PC-9 (cell line): ENCODE measurements around the gene ALDH18A1. TPM values are rescaled to one million over a fixed set of nuclear protein-coding genes. Genes with fewer than 3 reads are reported as not detected.

Source experiments
- BruUV-seq: library from RNA; stranded (reverse); fragments of 400-500 nt; replicated peaks from 2 replicates; lab custom pipeline; 2021; lab: Mats Ljungman, UMichigan
- CTCF ChIA-PET: fragments of 300-600 bp; sonication (Branson Sonifier 250); formaldehyde crosslinking; loops from one replicate; lab custom pipeline; 2022; ENCODE audit warnings: antibody characterized with exemption; lab: Charles Lee
- POLR2A ChIA-PET: fragments of 300-600 bp; sonication (Branson Sonifier 250); formaldehyde crosslinking; loops from one replicate; lab custom pipeline; 2022; ENCODE audit warnings: antibody characterized with exemption; ENCODE audit not compliant: unreplicated experiment; lab: Charles Lee
- DNase-seq, 2 experiments: peaks; one replicate each; pipeline versions ENCODE4 v3.0.0 to v3.0.0-alpha.2; 2015 to 2022; ENCODE audit warnings: mixed read lengths in 1 of 2
- H2AFZ ChIP-seq: fragments of 200-600 bp; sonication (generic); 2 replicates; pipeline ENCODE4 v1.8.1; 2017; ENCODE audit warnings: antibody characterized with exemption
- H3F3A ChIP-seq: fragments of 200-600 bp; sonication (generic); 2 replicates; pipeline ENCODE4 v1.8.1; 2017; ENCODE audit warnings: antibody characterized with exemption, mild to moderate bottlenecking, low read depth; ENCODE audit not compliant: insufficient read depth
- H3K27ac ChIP-seq: fragments of 200-600 bp; sonication (generic); 2 replicates; pipeline ENCODE4 v1.6.1; 2016; ENCODE audit warnings: mixed run types
- H3K27me3 ChIP-seq: fragments of 200-600 bp; sonication (generic); 2 replicates; pipeline ENCODE4 v1.6.1; 2016; ENCODE audit warnings: low read depth, mixed run types; ENCODE audit not compliant: insufficient read depth
- H3K36me3 ChIP-seq: fragments of 200-600 bp; sonication (generic); 2 replicates; pipeline ENCODE4 v1.6.1; 2016; ENCODE audit warnings: low read depth, mixed run types
- H3K4me1 ChIP-seq: fragments of 200-600 bp; sonication (generic); replicated peaks from 2 replicates; pipeline ENCODE4 v1.6.1; 2016; ENCODE audit warnings: mixed run types; ENCODE audit not compliant: insufficient read depth
- H3K4me2 ChIP-seq: fragments of 200-600 bp; sonication (generic); 2 replicates; pipeline ENCODE4 v1.6.1; 2017; ENCODE audit warnings: mixed run types
- H3K4me3 ChIP-seq: fragments of 200-600 bp; sonication (generic); 2 replicates; pipeline ENCODE4 v1.6.1; 2016; ENCODE audit warnings: mixed run types
- H3K79me2 ChIP-seq: fragments of 200-600 bp; sonication (generic); 2 replicates; pipeline ENCODE4 v1.6.1; 2017; ENCODE audit warnings: low read depth, mixed run types
- H3K9me2 ChIP-seq: fragments of 200-600 bp; sonication (generic); 2 replicates; pipeline ENCODE4 v1.8.1; 2017; ENCODE audit warnings: mild to moderate bottlenecking; ENCODE audit not compliant: insufficient read depth
- H3K9me3 ChIP-seq: fragments of 200-600 bp; sonication (generic); 2 replicates; pipeline ENCODE4 v1.8.1; 2016; ENCODE audit warnings: low read depth; ENCODE audit not compliant: insufficient read depth
- H4K20me1 ChIP-seq: fragments of 200-600 bp; sonication (generic); 2 replicates; pipeline ENCODE4 v1.8.1; 2017; ENCODE audit not compliant: insufficient read depth
- EZH2 ChIP-seq: fragments of 200-600 bp; sonication (generic); IDR thresholded peaks from 2 replicates; pipeline ENCODE4 v1.8.0; 2017; ENCODE audit warnings: antibody characterized with exemption, low read depth
- intact Hi-C: fragments of 100-400 bp; cut with micrococcal nuclease; formaldehyde crosslinking; loops from one replicate; pipeline ENCODE4 v1.10.0; 2022; ENCODE audit not compliant: unreplicated experiment
- total RNA-seq: library from RNA; stranded (reverse); gene quantifications from 2 replicates; pipeline ENCODE4 v1.2.3, GENCODE V29; 2021
- TF ChIP-seq, protein P1 (sequence below): fragments of 200-600 bp; sonication (generic); conservative IDR thresholded peaks from 2 replicates; pipeline ENCODE4 v1.6.1; 2017; ENCODE audit warnings: mixed run types, antibody characterized with exemption, mild to moderate bottlenecking, moderate library complexity

The ALDH18A1 gene
- total RNA-seq, 1 experiment from 2014 or later: 35.3 TPM

DNA sequence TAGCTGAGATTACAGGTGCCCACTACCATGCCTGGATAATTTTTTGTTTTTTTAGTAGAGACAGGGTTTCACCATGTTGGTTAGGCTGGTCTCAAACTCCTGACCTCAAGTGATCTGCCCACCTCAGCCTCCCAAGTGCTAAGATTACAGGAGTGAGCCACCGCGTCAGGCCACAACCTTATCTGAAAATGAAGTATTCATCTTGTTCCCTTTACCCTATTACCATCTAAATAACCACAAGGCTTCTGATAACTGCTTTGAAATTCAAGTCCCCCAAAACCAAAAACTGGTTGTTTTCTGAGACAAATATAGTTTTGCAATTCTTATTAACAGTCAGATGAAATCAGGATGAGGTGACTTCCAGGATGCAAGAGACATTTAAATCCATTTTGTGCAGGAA, 34.8 kb upstream of the ALDH18A1 start:
- Histone ChIP-seq H4K20me1 (no peaks in the 10 kb centered on the region), H2AFZ (no peak overlapping the region), H3K9me3 (no peaks in the 10 kb centered on the region), H3K27me3 (no peaks in the 10 kb centered on the region), H3K4me1 (peaks cover 5% of the 10 kb centered on the region; the same call in 1 of the 2 replicates), H3K9me2 (no peaks in the 10 kb centered on the region), H3K36me3 (no peaks in the 10 kb centered on the region), H3F3A (no peaks in the 10 kb centered on the region), H3K79me2 (peaks cover 23% of the 10 kb centered on the region), H3K4me2 (no peak overlapping the region), H3K4me3 (no peak overlapping the region), H3K27ac (no peak overlapping the region)
- intact Hi-C loops: loop anchor here (5.0 kb wide), 2 partner anchors 216 to 351 kb away; partner anchors contain the start of genes CC2D2B and CCNJ
- no TSS peak for BruUV-seq
- no peak for TF ChIP-seq EZH2
- TF ChIP-seq, protein P1, sequence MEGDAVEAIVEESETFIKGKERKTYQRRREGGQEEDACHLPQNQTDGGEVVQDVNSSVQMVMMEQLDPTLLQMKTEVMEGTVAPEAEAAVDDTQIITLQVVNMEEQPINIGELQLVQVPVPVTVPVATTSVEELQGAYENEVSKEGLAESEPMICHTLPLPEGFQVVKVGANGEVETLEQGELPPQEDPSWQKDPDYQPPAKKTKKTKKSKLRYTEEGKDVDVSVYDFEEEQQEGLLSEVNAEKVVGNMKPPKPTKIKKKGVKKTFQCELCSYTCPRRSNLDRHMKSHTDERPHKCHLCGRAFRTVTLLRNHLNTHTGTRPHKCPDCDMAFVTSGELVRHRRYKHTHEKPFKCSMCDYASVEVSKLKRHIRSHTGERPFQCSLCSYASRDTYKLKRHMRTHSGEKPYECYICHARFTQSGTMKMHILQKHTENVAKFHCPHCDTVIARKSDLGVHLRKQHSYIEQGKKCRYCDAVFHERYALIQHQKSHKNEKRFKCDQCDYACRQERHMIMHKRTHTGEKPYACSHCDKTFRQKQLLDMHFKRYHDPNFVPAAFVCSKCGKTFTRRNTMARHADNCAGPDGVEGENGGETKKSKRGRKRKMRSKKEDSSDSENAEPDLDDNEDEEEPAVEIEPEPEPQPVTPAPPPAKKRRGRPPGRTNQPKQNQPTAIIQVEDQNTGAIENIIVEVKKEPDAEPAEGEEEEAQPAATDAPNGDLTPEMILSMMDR: no peak
- ChIA-PET POLR2A (no interaction called here), CTCF (no interaction called here)
- DNase-seq: no peak

DNA sequence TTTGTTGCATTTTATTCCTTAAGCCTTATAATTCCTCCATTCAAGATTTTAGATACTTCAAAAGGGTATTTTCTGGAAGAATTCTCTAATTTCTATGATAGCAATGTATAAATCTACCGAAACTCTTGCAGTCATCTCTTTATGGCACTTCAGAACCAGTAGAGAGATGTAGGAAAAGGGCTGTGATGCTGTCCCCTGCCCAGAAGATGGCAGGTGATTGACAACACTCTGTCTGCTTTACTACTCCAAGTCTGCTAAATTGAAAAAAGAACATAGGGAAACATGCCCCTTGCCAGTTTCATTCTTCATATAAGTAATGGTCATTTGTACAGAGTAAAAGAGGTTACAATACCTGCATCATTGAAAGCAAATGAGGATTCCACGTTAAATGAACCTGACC, 32.1 kb upstream of the ALDH18A1 start:
- no peaks in the 10 kb centered on the region for H3K36me3 ChIP-seq
- H4K20me1 ChIP-seq: no peaks in the 10 kb centered on the region
- H3K4me1 ChIP-seq: peaks cover 5% of the 10 kb centered on the region; the same call in 1 of the 2 replicates
- H2AFZ ChIP-seq: no peak overlapping the region
- no peak overlapping the region for H3K4me2 ChIP-seq
- no TSS peak for BruUV-seq
- no peak for DNase-seq
- intact Hi-C loops: no loop called here
- H3K27ac ChIP-seq: no peak overlapping the region
- TF ChIP-seq, protein P1: no peak
- no peak for TF ChIP-seq EZH2
- ChIA-PET CTCF (no interaction called here), POLR2A (interaction anchor here (0.7 kb wide), 1 partner anchor 29 kb away, joined by 4 read pairs; no protein-coding TSS in a partner anchor)
- H3F3A ChIP-seq: no peaks in the 10 kb centered on the region
- H3K79me2 ChIP-seq: peaks cover 23% of the 10 kb centered on the region
- H3K27me3 ChIP-seq: no peaks in the 10 kb centered on the region
- no peak overlapping the region for H3K4me3 ChIP-seq
- H3K9me2 ChIP-seq: no peaks in the 10 kb centered on the region
- H3K9me3 ChIP-seq: no peaks in the 10 kb centered on the region

DNA sequence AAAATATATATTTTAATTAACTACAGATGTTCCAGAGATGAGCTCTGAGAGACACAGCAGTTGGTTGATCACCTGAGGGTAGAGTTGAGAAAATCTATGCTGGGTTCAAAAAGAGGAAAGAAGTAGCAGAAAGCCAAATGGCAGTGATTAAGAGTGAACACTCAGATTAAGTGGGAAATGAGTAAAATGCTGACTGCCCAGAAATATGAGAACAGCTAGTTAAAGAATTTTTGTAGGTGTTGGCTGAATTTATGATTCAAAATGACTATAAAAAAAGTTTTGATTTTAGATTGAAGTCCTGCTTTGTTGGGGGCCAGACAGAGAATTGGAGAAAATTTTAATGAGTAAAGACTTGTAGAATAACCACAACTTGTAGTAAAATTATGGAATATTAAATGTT, 27.5 kb upstream of the ALDH18A1 start:
- BruUV-seq: no TSS peak
- no peaks in the 10 kb centered on the region for H3K9me2 ChIP-seq
- no peak overlapping the region for H3K4me3 ChIP-seq
- DNase-seq: no peak
- H3K36me3 ChIP-seq: no peaks in the 10 kb centered on the region
- no peak overlapping the region for H2AFZ ChIP-seq
- CTCF ChIA-PET: no interaction called here
- no peaks in the 10 kb centered on the region for H4K20me1 ChIP-seq
- TF ChIP-seq, protein P1: no peak
- TF ChIP-seq EZH2: no peak
- H3K27me3 ChIP-seq: no peaks in the 10 kb centered on the region
- H3K9me3 ChIP-seq: no peaks in the 10 kb centered on the region
- intact Hi-C loops: no loop called here
- no peaks in the 10 kb centered on the region for H3K4me1 ChIP-seq
- no peaks in the 10 kb centered on the region for H3F3A ChIP-seq
- no peaks in the 10 kb centered on the region for H3K79me2 ChIP-seq
- H3K27ac ChIP-seq: no peak overlapping the region
- no peak overlapping the region for H3K4me2 ChIP-seq
- POLR2A ChIA-PET: no interaction called here
